ENCODE data around the gene AGRP. TPM values are rescaled to one million over a fixed set of nuclear protein-coding genes. Genes with fewer than 3 reads are reported as not detected.
"Not testable (repeated sequence)": the region's sequence is repeated elsewhere in the genome, so short reads cannot be mapped to it uniquely, and the experiment has no call there.

Gene AGRP
- not detected for total RNA-seq
- long read RNA-seq: 0 reads

DNA sequence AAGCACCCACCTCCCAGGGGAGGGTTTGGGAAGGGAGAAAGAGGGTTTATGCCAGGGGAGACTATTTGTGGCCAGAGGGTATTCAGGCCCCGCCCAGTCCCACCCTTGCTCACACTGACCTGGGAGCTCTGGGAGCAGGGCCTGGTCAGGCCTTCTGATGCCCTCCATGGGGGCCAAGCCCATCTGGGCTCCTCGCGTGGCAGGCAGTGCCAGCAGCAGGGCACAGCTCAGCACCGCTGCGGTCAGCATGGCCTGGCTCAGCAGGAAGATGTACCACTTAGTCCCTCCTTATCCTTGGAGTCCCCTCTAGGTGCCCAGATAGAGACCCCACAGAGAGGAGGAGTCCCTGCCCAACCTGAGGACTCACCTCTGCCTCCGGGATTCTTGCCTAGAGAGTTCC, at the start of gene AGRP:
Gene AGRP (minus strand): TSS at position 398 of the 400 bp plus-strand sequence. CDS start 149 bp downstream, at position 249.
- intact Hi-C loops (cut with DNase I): loop anchor here (5.0 kb wide), 1 partner anchor 79 kb away; the partner anchor contains the start of gene CTCF
- no peak for DNase-seq (ENCODE audit: low spot score)

DNA sequence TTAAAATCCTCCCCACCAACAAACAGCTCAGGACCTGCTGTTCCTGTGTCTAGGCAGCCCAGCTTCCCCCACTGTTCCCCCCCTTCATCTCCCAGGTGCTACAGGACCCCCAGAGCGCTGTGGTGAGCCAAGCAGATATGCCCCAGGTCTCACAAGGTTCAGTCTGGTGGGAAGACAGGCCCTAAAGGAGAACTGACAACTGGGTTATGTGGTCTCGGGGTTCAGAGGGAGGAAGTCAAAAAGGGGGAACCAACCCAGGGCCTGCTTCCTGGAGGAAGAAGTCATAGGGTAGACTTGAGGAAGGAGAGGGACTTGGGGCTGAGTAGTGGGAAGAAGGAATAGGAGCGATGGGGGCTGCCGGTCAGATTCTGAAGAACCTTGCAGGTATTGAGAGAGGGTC, 47.9 kb upstream of the AGRP start:
- intact Hi-C loops (cut with DNase I): loop anchor here (2.0 kb wide), 1 partner anchor 32 kb away; the partner anchor contains the start of gene CTCF
- peak; percentile 86 for DNase-seq (ENCODE audit: low spot score)

- DNase-seq (ENCODE audit: low spot score): peak; percentile 90
- intact Hi-C loops (cut with DNase I): loop anchor here (2.0 kb wide), 1 partner anchor 33 kb away; the partner anchor contains the start of gene CTCF
These were observed 46.9 kb upstream of the AGRP start for GRCh38 chr16:67530013-67530939.

- DNase-seq (ENCODE audit: low spot score): no peak
- intact Hi-C loops (cut with DNase I): loop anchor here (2.0 to 10.0 kb wide), 2 partner anchors 33 to 405 kb away; partner anchors contain the start of genes CTCF, CTRL and PSMB10
These were observed 46.2 kb upstream of the AGRP start for GRCh38 chr16:67529582-67530012.

- intact Hi-C loops (cut with DNase I): loop anchor here (10.0 kb wide), 1 partner anchor 406 kb away; the partner anchor contains the start of genes CTRL and PSMB10
- DNase-seq (ENCODE audit: low spot score): no peak
These were observed 45.7 kb upstream of the AGRP start for GRCh38 chr16:67528870-67529581.

DNA sequence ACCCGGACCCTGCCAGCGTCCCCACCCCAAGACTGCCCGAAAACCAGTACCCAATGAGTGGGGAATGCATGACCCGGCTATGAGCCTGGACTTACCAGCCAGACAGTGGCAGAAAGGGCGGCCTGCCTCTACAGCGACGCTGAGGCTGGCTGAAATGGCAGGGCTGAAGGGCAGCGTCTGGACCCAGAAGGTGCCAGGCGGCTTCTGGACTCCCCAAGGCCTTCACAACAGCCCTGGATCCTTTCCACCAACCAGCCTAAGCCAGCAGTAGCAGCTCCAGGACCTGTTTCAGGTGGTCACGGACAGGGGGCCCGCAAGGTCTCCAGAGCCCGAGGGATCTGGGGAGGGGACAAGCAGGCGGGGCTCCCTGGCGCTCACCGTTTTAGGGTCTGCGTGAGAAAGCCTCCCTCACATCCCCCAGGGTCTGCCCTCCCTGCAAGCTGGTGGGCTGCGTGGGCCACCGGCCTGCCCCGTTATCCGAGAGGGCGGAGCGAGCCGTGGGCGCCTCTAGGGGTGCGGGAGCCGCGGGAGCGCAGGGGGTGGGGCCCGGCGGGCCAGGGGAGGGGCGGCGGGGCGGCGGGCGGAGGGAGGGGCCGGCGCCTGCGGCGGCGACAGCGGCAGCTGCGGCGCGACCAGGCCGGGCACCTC, 45.0 kb upstream of the AGRP start, which contains the start of gene RIPOR1:
Gene RIPOR1 (plus strand): TSS at position 608 of the 648 bp plus-strand sequence. CDS start 9,618 bp downstream, outside the sequence.
- peak; percentile 88 for DNase-seq (ENCODE audit: low spot score)

DNA sequence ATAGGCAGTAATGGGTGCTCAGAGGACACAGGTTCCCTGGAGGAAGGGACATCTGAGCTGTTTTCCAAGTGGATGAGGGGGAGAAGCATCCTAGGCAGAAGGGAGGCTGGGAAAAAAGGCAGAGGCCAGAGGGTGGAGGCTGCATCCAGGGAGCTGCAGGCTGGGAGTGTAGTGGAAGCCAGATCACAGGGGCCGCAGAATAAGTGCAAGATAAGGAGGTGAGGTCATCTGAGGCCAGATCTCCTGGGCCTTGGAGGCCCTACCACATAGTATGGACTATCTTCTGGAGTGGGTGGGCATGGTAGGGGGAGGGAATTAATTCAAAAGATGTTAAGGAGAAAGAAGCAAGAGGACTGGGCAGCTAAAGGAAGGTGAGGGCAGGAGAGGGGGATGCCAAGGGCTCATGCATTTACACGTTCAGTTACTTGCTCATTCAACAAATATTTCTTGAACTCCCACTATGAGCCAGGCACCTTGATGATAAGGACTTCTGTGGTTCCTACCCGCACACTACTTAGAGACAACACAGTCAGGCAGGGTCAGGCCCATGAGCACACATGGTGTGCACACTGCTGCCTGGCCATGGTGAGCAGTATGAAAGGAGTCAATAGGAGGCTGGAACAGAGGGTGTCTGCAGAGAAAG, 42.9 kb upstream of the AGRP start:
- intact Hi-C loops (cut with DNase I): loop anchor here (10.0 kb wide), 1 partner anchor 409 kb away; the partner anchor contains the start of genes CTRL and PSMB10
- DNase-seq (ENCODE audit: low spot score): no peak

More for the DNA sequence above, 45.0 kb upstream of the AGRP start, which contains the start of gene RIPOR1:
- intact Hi-C loops (cut with DNase I): loop anchor here (10.0 kb wide), 1 partner anchor 406 kb away; the partner anchor contains the start of genes CTRL and PSMB10

DNA sequence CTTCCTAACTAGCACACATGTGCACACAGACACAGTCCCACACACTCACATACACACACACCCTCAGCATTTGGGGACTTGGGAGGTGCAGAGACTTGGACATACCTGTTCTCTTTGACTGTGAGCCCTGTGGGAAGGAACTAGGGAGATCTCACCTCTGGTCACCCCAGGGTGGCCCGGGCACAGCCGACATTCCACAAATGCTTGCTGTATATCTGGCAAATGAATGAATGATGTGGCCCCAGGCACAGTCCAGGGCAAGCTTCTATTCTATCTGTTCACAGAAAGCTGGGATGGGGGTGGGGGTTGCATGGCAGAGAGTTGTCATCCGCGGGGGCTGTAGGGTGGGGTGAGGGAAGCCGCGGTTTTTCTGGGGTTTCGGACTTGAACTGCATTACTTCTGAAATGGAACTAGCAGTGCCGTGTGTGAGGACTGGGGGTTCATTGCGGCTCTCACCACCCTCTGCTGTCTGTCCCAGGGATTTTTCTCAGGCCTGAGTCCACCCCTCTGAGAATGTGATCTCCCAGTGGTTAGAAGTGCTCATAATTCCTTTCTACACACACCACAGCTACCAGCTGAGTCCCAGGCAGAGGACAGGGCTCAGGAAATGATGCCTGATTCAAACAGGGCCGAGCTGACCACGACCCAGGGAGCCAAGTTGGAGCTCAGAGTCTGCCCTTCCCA, 42.0 kb upstream of the AGRP start:
- no peak for DNase-seq (ENCODE audit: low spot score)
- intact Hi-C loops (cut with DNase I): loop anchor here (10.0 kb wide), 1 partner anchor 409 kb away; the partner anchor contains the start of genes CTRL and PSMB10

GRCh38 chr16:67521095-67521804, 37.9 kb upstream of the AGRP start:
- intact Hi-C loops (cut with DNase I): loop anchor here (1.0 to 10.0 kb wide), 4 partner anchors 41 to 414 kb away; partner anchors contain the start of genes CARMIL2, CTCF, CTRL and PSMB10

DNA sequence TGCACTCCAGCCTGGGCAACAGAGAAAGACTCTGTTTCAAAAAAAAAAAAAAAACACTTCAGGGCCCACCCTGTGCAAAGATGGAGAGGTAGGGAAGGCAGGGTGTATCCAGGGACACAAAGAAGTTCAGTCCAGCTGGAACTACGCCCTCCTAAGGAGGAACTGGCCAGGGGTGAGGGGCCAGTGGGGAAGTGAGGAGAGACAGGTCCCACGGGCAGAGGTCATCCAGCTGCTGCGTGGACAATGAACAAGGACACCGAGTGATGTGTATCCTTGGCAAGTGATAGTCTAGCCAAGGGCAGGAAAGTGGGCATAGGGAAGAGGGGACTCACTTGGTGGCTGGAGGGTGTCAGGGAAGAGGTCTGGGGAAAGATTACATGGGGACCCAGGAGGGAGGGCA, 35.9 kb upstream of the AGRP start:
- intact Hi-C loops (cut with DNase I): no loop called here
- DNase-seq (ENCODE audit: low spot score): no peak

More at GRCh38 chr16:67521095-67521804, 37.9 kb upstream of the AGRP start:
- peak; percentile 98 for DNase-seq (ENCODE audit: low spot score)

- intact Hi-C loops (cut with DNase I): no loop called here
- no peak for DNase-seq (ENCODE audit: low spot score)
These were observed 35.3 kb upstream of the AGRP start for GRCh38 chr16:67518676-67519075.

- intact Hi-C loops (cut with DNase I): no loop called here
- no peak for DNase-seq (ENCODE audit: low spot score)
These were observed 34.5 kb upstream of the AGRP start for GRCh38 chr16:67517661-67518423.

- intact Hi-C loops (cut with DNase I): no loop called here
- DNase-seq (ENCODE audit: low spot score): no peak
These were observed 33.8 kb upstream of the AGRP start for GRCh38 chr16:67517155-67517445.

DNA sequence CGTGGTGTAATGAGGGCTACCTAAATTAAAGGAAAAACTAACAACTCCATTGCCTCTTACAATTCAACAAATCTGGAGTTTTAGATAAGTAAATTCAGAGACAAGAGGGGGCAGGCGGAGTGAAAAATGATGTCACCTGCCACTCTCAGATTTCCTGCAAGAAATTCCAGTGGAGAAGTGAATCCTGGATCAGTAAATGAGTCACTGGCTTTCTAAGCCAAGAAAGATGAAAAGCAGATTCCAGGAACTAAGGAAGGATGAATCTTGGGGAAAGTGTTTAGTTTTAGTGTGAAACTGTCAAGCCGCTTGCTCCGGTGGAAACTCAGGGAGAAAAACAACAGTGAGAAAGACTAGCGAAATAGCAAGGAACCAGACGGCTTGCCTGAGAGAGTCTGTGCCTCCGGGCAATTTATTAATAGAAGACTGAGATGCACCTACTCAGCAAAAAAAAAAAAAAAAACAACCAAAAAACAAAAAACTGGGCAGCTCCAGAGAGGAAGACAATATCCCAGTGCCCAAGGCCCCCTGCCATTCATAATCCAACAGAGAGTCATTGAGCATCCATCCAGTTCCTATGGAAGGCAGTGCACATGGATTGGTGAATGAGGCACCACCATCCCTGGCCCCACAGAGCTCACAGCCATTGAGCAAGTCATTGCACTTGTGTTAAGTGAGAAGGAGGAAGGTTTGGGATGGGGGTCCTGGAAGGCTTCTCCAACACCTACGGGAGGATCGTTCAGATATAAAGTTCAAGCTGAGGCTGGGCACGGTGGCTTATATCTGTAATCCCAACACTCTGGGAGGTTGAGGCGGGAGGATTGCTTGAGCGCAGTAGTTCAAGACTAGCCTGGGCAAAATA, 33.2 kb upstream of the AGRP start:
- intact Hi-C loops (cut with DNase I): no loop called here
- no peak for DNase-seq (ENCODE audit: low spot score)

DNA sequence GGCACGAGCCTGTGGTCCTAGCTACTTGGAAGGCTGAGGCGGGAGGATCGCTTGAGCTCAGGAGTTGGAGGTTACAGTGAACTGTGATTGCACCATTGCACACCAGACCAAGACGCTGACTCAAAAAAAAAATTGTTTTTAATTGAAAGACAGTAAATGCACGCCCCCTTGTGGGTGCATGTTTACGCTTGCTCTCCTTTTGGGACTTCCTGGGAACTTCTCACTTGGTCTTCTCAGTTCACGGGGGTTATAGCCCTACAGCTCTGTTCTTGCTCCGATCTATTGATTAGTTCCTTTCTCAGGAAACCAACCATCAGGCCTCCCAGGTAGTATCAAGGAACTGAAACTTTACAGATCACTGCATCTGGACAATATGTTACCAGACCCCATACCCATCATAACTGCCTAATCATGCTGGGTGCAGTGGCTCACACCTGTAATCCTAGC, 31.1 kb upstream of the AGRP start:
- intact Hi-C loops (cut with DNase I): no loop called here

GRCh38 chr16:67513892-67514291, 30.5 kb upstream of the AGRP start:
- DNase-seq (ENCODE audit: low spot score); intact Hi-C loops (cut with DNase I): not testable (repeated sequence)

More for the DNA sequence above, 31.1 kb upstream of the AGRP start:
- peak; percentile 82 for DNase-seq (ENCODE audit: low spot score)
